GM12892 (cell line): Measurements from ENCODE around the gene ARSD.
"Not testable (repeated sequence)": the region's sequence is repeated elsewhere in the genome, so short reads cannot be mapped to it uniquely, and the experiment has no call there.

Source experiments
- DNase-seq: peaks from one replicate; pipeline ENCODE4 v3.0.0; 2011; ENCODE audit not compliant: insufficient read length
- FAIRE-seq: peaks from 2 replicates; lab custom pipeline; 2011; peaks lifted over from hg19 to GRCh38; lab: Jason Lieb, UNC
- POLR2A ChIP-seq: IDR thresholded peaks from 2 replicates; pipeline ENCODE4 v1.6.1; 2011; ENCODE audit warnings: low read depth, low read length, control low read depth
- POLR2AphosphoS5 ChIP-seq: IDR thresholded peaks from 2 replicates; pipeline ENCODE4 v1.6.1; 2011; ENCODE audit warnings: low read depth, low read length, control low read depth
- TAF1 ChIP-seq: IDR thresholded peaks from 2 replicates; pipeline ENCODE4 v1.6.1; 2011; ENCODE audit warnings: low read depth, mild to moderate bottlenecking, control low read depth, low read length, borderline replicate concordance

ARSD gene

DNA sequence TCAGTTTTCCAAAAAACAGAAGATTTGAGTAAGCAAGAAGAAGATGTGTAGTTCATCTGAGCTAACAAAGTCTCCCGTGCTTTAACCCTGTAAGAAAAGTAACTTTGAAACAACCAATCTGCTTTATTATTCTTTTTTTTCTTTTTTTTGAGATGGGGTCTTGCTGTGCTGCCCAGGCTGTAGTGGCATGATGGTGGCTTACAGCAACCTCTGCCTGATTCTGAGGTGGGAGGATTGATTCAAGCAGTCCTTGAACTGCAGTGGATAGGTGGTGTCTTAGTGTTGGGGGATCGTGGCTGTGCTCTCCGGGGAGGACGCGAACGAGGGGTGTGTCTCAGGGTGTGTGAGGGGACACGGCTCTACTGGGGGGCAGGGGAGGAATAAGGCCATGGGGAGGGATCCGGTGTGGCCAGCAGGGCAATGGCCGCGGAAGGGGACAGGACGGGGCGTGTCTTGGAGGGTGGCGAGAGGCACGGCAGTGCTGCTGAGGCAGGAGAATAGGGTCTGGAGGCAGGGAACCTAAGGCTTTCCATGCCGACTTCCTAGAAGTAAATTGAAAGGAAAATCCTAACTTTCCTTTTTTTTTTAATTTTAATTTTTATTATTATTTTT lies 2.4 kb downstream of the ARSD start:
- FAIRE-seq (no peak), DNase-seq (no peak)
- TF ChIP-seq POLR2AphosphoS5 (no peak), TAF1 (no peak), POLR2A (no peak)

DNA sequence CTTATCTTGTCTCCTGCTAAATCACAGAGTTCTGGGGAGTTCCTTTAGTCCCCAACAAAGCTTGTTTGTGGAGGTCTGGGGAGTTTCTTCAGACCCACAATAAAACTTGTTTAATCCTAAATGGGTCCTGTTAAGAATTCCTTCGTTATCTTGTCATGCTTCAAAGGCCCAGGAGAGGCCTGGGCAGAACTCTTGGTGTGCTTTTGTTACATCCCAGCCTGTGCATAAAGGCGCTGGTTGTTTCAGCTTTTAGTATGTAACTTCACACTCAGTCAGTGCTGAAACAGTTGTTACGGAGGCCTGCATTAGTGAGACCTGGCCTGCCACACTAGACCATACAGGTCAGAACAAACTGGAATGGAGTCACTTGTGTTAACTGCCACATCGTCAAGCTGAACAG lies 2.9 kb downstream of the ARSD start:
- DNase-seq, FAIRE-seq: not testable (repeated sequence)

DNA sequence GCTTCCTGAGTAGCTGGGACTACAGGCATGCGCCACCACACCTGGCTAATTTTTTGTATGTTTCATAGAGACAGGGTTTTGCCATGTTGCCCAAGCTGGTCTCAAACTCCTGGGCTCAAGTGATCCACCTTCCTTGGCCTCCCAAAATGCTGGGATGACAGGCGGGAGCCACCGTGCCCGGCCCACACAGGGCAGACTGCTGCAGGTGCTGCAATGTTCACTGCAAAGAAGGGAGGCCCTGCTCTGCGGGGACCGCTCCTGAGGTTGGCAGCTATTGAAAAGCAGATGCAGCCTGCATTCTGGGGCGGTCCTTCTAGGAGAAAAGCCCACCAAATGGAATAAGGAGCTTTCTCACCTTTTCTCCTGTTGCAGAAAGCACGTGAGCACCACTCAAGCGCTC lies 5.0 kb downstream of the ARSD start:
- no peak for FAIRE-seq
- no peak for DNase-seq
- TF ChIP-seq POLR2A, result no peak
- TF ChIP-seq POLR2AphosphoS5, result no peak
- TF ChIP-seq TAF1, result no peak

DNA sequence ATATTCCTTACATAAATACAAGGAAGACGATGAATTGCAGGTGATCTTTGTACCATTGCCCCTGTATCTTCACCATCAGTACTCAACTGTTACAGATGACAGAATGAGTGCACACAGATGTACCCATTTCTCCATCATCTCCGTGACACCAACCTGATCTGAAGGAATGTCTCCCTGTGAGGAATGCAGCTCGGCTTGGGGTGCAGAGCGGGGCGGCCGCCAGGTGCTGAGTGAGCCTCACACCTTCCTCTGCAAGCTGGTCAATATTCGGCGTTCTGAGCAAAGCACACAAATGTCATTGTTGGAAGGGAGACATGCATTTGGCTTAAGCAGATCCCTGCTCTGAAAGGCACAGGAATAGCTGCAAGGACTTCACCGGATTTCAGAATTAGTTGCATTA lies 7.4 kb downstream of the ARSD start:
- TF ChIP-seq POLR2A (no peak), POLR2AphosphoS5 (no peak), TAF1 (no peak)
- DNase-seq (no peak), FAIRE-seq (no peak)

DNA sequence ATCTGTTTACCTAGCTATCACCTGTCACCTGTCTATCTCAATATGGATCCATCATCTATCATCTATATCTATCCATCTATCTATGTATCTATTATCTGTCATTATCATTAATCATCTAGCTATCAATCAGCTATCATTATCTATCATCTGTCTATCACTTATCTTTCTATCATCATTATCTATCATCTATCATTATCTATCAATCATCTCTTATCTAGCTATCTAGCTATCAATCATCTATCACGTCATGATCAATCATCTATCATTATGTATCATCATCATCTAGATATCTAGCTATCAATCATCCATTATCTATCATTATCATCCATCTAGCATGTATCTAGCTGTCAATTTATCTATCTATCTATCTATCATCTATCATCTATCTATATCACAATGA lies 7.9 kb downstream of the ARSD start:
- FAIRE-seq (no peak), DNase-seq (no peak)
- TF ChIP-seq POLR2A (no peak), POLR2AphosphoS5 (no peak), TAF1 (no peak)

DNA sequence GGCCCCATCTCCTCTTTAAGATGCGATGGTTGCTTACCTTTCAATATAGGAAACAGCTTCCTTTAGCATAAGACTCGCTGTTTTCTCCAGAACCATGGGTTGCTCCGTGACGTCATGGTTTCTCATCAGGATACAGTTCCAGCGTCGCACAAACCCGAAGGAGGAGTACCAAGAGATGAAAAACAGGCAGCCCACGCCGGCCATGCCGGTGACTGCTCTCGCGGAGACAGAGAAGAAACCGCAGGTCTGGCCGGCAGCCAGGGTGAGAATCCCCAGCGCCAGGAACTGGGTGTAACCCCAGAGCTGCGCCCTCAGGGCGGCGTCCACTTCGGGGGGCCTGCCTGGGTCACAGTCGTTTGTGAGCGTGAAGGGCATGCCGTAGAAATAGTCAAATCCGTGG lies 11.4 kb downstream of the ARSD start:
- no peak for DNase-seq
- no peak for FAIRE-seq
- TF ChIP-seq TAF1, result no peak
- TF ChIP-seq POLR2AphosphoS5, result no peak
- TF ChIP-seq POLR2A, result no peak

DNA sequence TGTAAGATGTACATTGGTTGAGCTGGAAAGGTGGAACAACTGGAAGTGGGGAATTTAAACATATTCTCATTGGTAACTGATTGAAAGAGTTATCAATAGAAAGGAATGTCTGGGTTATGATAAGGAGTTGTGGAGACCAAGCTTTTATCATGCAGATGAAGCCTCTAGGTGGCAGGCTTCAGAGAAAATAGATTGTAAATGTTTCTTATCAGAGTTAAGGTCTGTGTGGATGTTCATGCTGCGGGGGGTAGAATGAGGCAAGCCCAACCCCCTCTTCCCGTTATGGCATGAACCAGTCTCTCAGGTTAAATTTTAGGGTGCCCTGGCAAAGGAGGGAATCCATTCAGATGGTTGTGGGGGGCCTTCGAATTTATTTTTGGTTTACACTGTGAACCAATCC lies 16.0 kb downstream of the ARSD start:
- FAIRE-seq, result no peak
- no peak for TF ChIP-seq TAF1
- no peak for DNase-seq

DNA sequence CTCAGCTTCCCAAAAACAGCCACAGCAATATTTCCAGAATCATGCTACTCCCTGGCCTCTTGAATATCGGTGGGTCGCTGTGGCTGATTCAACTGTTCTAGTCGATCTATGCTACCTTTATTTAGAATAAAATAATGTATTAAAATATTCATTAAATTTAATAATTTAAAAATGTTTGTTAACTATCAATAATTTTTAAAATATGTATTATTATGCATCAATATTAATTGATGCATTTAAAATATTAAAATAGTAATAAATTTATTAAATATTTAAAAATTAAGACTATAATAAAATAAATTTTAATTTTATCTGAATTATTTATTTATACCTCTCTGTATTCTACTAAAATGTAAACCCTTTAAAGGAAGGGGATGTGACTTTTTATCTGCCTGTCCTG lies 19.0 kb downstream of the ARSD start:
- DNase-seq, result no peak
- no peak for FAIRE-seq

DNA sequence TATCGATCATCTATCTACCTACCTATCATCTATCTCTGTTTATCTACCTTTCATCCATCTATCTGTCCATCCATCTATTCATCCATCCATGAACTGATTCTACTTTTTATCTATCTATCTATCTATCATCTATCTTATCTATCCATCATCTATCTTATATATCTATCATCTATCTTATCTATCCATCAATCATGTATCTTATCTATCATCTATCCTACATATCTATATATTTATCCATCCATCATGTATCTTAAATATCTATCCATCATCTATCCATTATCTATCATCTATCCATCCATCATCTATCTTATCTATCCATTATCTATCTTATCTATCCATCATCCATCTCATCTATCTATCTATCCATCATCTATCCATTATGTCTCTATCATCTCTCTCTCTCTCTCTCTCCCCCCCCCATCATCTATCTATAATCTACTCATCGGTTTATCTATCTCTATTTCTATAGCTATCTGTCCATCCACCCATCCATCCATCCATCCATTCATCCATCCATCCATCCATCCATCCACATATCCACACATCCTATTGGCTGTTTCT lies 20.9 kb downstream of the ARSD start:
- FAIRE-seq, result no peak
- no peak for DNase-seq
- no peak for TF ChIP-seq POLR2A
- TF ChIP-seq POLR2AphosphoS5, result no peak
- no peak for TF ChIP-seq TAF1

More for the DNA sequence above, 19.0 kb downstream of the ARSD start:
- no peak for TF ChIP-seq POLR2A
- no peak for TF ChIP-seq POLR2AphosphoS5
- no peak for TF ChIP-seq TAF1

DNA sequence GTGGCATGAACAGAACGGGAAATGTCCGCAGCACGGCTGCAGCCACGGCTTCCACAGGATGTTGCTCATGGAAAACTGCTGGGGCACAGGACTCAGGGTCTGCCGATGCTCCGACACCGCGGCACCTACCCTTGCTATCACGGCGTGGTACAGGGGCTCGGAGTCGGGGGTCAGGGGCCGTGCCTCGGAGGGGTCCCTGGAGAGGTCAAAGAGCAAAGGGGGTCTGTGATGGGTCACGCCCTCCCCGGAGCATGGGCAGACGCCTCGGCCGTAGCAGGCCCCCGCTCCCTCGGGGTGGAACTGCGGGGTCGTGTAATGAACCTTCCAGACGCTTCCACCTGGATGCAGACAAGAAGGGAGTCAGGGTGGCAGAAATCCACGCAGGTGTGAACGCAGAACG lies 21.8 kb downstream of the ARSD start:
- no peak for FAIRE-seq
- no peak for DNase-seq

DNA sequence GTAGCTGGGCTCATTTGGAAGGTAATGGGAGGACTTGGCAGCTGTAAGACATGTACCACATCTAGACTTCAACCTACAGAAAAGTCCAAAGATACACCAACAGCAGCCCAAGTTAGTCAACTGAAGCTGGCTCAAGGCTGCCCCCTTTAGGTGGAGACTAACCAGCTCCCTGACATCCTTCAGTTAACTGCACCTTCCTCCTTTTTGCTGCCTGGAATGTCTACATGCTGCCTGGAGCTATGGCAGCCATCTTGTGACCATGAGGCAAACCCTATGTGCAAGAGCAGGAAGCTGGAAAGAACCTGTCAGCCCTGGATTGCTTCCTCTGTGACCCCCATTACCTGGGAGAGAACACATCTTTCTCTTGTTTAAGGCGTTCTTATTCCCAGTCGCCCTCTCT lies 25.8 kb downstream of the ARSD start:
- FAIRE-seq (no peak), DNase-seq (no peak)

More for the DNA sequence above, 21.8 kb downstream of the ARSD start:
- TF ChIP-seq TAF1, result no peak
- no peak for TF ChIP-seq POLR2AphosphoS5
- TF ChIP-seq POLR2A, result no peak

DNA sequence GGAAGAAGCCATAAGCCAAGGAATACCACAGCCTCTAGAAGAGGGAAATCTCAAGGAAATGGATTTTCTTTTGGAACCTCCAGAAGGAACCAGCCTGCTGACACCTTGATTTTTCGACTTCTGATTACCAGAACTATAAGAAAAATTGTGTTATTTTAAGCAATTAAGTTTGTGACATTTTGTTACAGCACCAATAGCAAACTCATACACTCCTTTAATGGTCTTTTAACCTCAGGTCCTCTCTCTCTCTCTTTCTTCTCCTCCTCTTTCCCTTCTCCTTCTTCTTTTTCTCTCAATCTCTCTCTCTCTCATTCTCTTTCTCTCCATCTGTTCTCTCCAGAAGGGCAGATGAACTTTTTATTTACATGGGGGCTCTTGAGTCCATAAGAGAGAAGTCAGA lies 26.3 kb downstream of the ARSD start:
- DNase-seq (no peak), FAIRE-seq (no peak)
- TF ChIP-seq TAF1, result no peak

More for the DNA sequence above, 25.8 kb downstream of the ARSD start:
- TF ChIP-seq TAF1 (no peak), POLR2A (no peak), POLR2AphosphoS5 (no peak)

DNA sequence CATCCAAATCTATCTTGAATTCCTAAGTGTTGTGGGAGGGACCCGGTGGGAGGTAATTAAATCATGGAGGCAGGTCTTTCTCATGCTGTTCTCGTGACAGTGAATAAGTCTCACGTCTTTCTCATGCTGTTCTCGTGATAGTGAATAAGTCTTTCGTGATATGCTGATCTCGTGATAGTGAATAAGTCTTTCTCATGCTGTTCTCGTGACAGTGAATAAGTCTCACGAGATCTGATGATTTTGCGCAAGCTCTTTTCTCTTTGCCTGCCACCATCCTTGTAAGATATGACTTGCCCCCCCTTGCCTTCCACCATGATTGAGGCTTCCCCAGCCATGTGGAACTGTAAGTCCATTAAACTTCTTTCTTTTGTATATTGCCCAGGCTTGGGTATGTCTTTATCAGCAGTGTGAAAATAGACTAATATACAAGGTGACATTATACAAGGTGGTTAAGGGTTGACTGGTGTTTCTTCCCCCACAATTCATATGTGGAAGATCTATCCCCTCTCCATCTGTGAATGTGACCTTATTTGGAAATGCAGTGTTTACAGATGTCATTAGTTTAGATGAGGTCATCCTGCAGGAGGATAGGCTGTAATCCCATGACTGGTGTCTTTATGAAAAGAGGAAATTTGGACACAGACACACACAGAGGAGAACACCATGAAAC lies 27.6 kb downstream of the ARSD start:
- FAIRE-seq (no peak), DNase-seq (no peak)
- TF ChIP-seq TAF1, result no peak
- TF ChIP-seq POLR2AphosphoS5, result no peak
- TF ChIP-seq POLR2A, result no peak
